ENCODE data around the gene C2orf81. TPM values are rescaled to one million over a fixed set of nuclear protein-coding genes. Genes with fewer than 3 reads are reported as not detected.
A peak's percentile ranks its signal among the peaks of the same experiment; 100 is the strongest.

Gene C2orf81
- polyA plus RNA-seq, 2 of the 4 experiments (the other 2 are of a cell fraction): 0.88 to 2.0 TPM

GRCh38 chr2:74393525-74393924 lies 27.9 kb downstream of the C2orf81 start:
- POLR2A ChIA-PET: no interaction called here
- H3K27ac ChIP-seq: no peak overlapping the region
- CTCF ChIA-PET: interaction anchor here (1.4 to 3.7 kb wide), 3 partner anchors 15 to 50 kb away, joined by 4 to 16 read pairs (median 15); no protein-coding TSS in a partner anchor
- H3K4me1 ChIP-seq: peaks cover 24% of the 10 kb centered on the region
- whole genome bisulfite sequencing (ENCODE audit: missing lambda C conversion rate): 87% methylated on average over 1 of the region's 1 CpG
- H3K9me3 ChIP-seq: no peaks in the 10 kb centered on the region
- TF ChIP-seq CEBPB (IDR thresholded peaks at IDR 0.05) (peak in 1 of 2 experiments; percentile 56; a peak in 2 of 4 replicates), RARB (CRISPR knock-in tag; IDR thresholded peaks at IDR 0.05) (no peak)
- DNase-seq (ENCODE audit: low read depth in 1 of 2, low spot score in 1 of 2): no peak
- H3K4me3 ChIP-seq: no peak overlapping the region
- no peak for ATAC-seq
- FAIRE-seq: no peak
- no peak overlapping the region for H3K4me2 ChIP-seq

GRCh38 chr2:74392449-74392743 lies 29.0 kb downstream of the C2orf81 start:
- ATAC-seq (peak in 1 of 2 experiments; percentile 10; a peak in 1 of 6 replicates), FAIRE-seq (no peak), DNase-seq (ENCODE audit: low read depth in 1 of 2, low spot score in 1 of 2) (no peak)
- no peak; the same call in 1 of the 2 replicates for TF ChIP-seq CHD4 (IDR thresholded peaks at IDR 0.05; ENCODE audit: borderline replicate concordance)
- no peak for TF ChIP-seq ESRRA (IDR thresholded peaks at IDR 0.05; ENCODE audit: borderline replicate concordance, low read length)
- no peaks in the 10 kb centered on the region for H3K9me3 ChIP-seq
- ChIA-PET POLR2A (interaction anchor here (0.6 to 1.0 kb wide), 3 partner anchors 29 to 564 kb away, joined by 3 to 5 read pairs (median 3); partner anchors contain the start of genes C2orf81, STAMBP and WDR54), CTCF (interaction anchor here (0.7 to 4.7 kb wide), 31 partner anchors 10 to 567 kb away, joined by 3 to 39 read pairs (median 5); partner anchors contain the start of genes DCTN1, INO80B and MOGS)
- peak overlapping the region; percentile 90 for H3K4me2 ChIP-seq
- peaks cover 24% of the 10 kb centered on the region for H3K4me1 ChIP-seq
- peak overlapping the region; percentile 85 to 93 for H3K27ac ChIP-seq
- 57% methylated on average over 13 of the region's 13 CpGs for WGBS (ENCODE audit: missing lambda C conversion rate)
- H3K4me3 ChIP-seq: peak overlapping the region; percentile 72

- FAIRE-seq: peak; percentile 77
- Histone ChIP-seq H3K4me3 (peak overlapping the region; percentile 72), H3K27ac (peak overlapping the region; percentile 85 to 93), H3K4me2 (peak overlapping the region; percentile 90), H3K4me1 (peaks cover 24% of the 10 kb centered on the region), H3K9me3 (no peaks in the 10 kb centered on the region)
- POLR2A ChIA-PET: interaction anchor here (0.6 to 1.0 kb wide), 3 partner anchors 30 to 563 kb away, joined by 3 to 5 read pairs (median 3); partner anchors contain the start of genes C2orf81, STAMBP and WDR54
- peak; percentile 78 for TF ChIP-seq POLR2A (IDR thresholded peaks at IDR 0.05; ENCODE audit: low read length)
- no peak for TF ChIP-seq KDM5A (IDR thresholded peaks at IDR 0.05)
- no peak for TF ChIP-seq GATA3 (IDR thresholded peaks at IDR 0.05; ENCODE audit: borderline replicate concordance)
- peak; percentile 86 to 97 for TF ChIP-seq JUN (IDR thresholded peaks at IDR 0.05)
- no peak for TF ChIP-seq HOXA7 (CRISPR knock-in tag; IDR thresholded peaks at IDR 0.05)
- TF ChIP-seq RAD21 (conservative IDR thresholded peaks at IDR 0.05 in 1 of 2, IDR thresholded peaks at IDR 0.05 in 1 of 2): peak; percentile 48 to 61; a peak in 4 of 5 replicates
- TF ChIP-seq MYC (IDR thresholded peaks at IDR 0.05; ENCODE audit: borderline replicate concordance, low read length): peak; percentile 59; the same call in 1 of the 2 replicates
- TF ChIP-seq MAZ (IDR thresholded peaks at IDR 0.05; ENCODE audit: borderline replicate concordance, low read depth, low read length): peak; percentile 64; the same call in 1 of the 2 replicates
- TF ChIP-seq PHF8 (IDR thresholded peaks at IDR 0.05; ENCODE audit: borderline replicate concordance, low read depth): peak; percentile 65; the same call in 1 of the 2 replicates
- TF ChIP-seq JUNB (IDR thresholded peaks at IDR 0.05): no peak
- TF ChIP-seq MAX (IDR thresholded peaks at IDR 0.05): peak; percentile 71
- TF ChIP-seq CHD2 (IDR thresholded peaks at IDR 0.05; ENCODE audit: low read length, partially characterized antibody): peak; percentile 7
- peak; percentile 80; the same call in 1 of the 2 replicates for TF ChIP-seq CHD4 (IDR thresholded peaks at IDR 0.05; ENCODE audit: borderline replicate concordance)
- TF ChIP-seq BCL3 (IDR thresholded peaks at IDR 0.05): peak; percentile 77; the same call in 1 of the 3 replicates
- TF ChIP-seq CTCF (IDR thresholded peaks at IDR 0.05): peak; percentile 99
- no peak for TF ChIP-seq NPAS2 (CRISPR knock-in tag; IDR thresholded peaks at IDR 0.05; ENCODE audit: borderline replicate concordance)
- DNase-seq (ENCODE audit: low read depth in 1 of 2, low spot score in 1 of 2): peak; percentile 87 to 95
- CTCF ChIA-PET: interaction anchor here (0.5 to 4.7 kb wide), 54 partner anchors 9 to 567 kb away, joined by 3 to 39 read pairs (median 4); partner anchors contain the start of genes DCTN1, INO80B and MOGS
- peak; percentile 88 to 92 for ATAC-seq
- 2% methylated on average over 22 of the region's 62 CpGs for WGBS (ENCODE audit: missing lambda C conversion rate)
These were observed 29.6 kb downstream of the C2orf81 start for GRCh38 chr2:74391580-74392448.
